HEK293T (cell line): ENCODE results near the gene MYLK2.

Experiments used
- BHLHE40 ChIP-seq: fragments of 450-650 bp; IDR thresholded peaks from 2 replicates; pipeline ENCODE4 v1.6.1; 2016; ENCODE audit warnings: mild to moderate bottlenecking, moderate library complexity, borderline replicate concordance
- LEF1 ChIP-seq: fragments of 450-650 bp; IDR thresholded peaks from 2 replicates; pipeline ENCODE4 v1.6.1; 2017; ENCODE audit warnings: mild to moderate bottlenecking, borderline replicate concordance
- SP1 ChIP-seq: fragments of 450-650 bp; IDR thresholded peaks from 2 replicates; pipeline ENCODE4 v1.6.1; 2017
- SUZ12 ChIP-seq: fragments of 450-650 bp; IDR thresholded peaks from 2 replicates; pipeline ENCODE4 v1.6.1; 2016; ENCODE audit warnings: mild to moderate bottlenecking

GRCh38 chr20:31841928-31842327, 22.8 kb downstream of the MYLK2 start:
- no peak for TF ChIP-seq SP1
- TF ChIP-seq BHLHE40, result no peak
- TF ChIP-seq SUZ12, result no peak
- no peak for TF ChIP-seq LEF1
